SW480 (cell line): ENCODE measurements around the gene FNDC5.

Experiments used
- DNase-seq: peaks from one replicate; pipeline ENCODE4 v3.0.0-alpha.2; 2016; ENCODE audit warnings: low spot score

The FNDC5 gene

GRCh38 chr1:32813941-32814739, 56.6 kb downstream of the FNDC5 start:
- DNase-seq: no peak
